ENCODE measurements around the gene WDR82. TPM values are rescaled to one million over a fixed set of nuclear protein-coding genes. Genes with fewer than 3 reads are reported as not detected.

The WDR82 gene
- total and polyA plus RNA-seq, 9 of the 15 experiments (the other 6 are each of a cell fraction or from before 2014, with no cell fraction given): 6.4 to 62.9 (median 37.1) TPM

- H4K20me1 ChIP-seq (replicated peaks; ENCODE audit: control insufficient read depth, insufficient read depth, low read length): no peaks in the 10 kb centered on the region
These were observed 55.9 kb downstream of the WDR82 start for GRCh38 chr3:52222319-52223221.

More at GRCh38 chr3:52222319-52223221, 55.9 kb downstream of the WDR82 start:
- WGBS (ENCODE audit: insufficient coverage, low coverage, missing lambda C conversion rate): 60% methylated on average over 31 of the region's 41 CpGs
- no peak overlapping the region for H3K27ac ChIP-seq (ENCODE audit: extremely low read depth, low read depth, low read length)
- BruUV-seq (replicated peaks): no TSS peak
- H3K4me2 ChIP-seq (ENCODE audit: insufficient read depth, low read length): no peak overlapping the region
- ATAC-seq (no peak), DNase-seq (ENCODE audit: extremely low read depth in 1 of 4, low spot score in 3 of 4) (no peak), FAIRE-seq (no peak)
- no peak overlapping the region for H3K4me3 ChIP-seq
- intact Hi-C loops (cut with micrococcal nuclease) (loop anchor here (5.0 kb wide), 3 partner anchors 165 to 225 kb away; partner anchors contain the start of gene SEMA3G), in situ Hi-C loops (cut with MboI) (no loop called here)
- no peaks in the 10 kb centered on the region for H3K36me3 ChIP-seq (ENCODE audit: control insufficient read depth, insufficient read depth, low read length)
- ChIA-PET POLR2A (interaction anchor here (0.6 to 1.1 kb wide), 3 partner anchors 24 to 216 kb away, joined by 3 read pairs; no protein-coding TSS in a partner anchor), CTCF (ENCODE audit: low intra/inter-chr PET ratio) (no interaction called here)
- H3K9me3 ChIP-seq (replicated peaks; ENCODE audit: control insufficient read depth, insufficient read depth, low read depth, low read length): no peaks in the 10 kb centered on the region
- no peaks in the 10 kb centered on the region for H3K79me2 ChIP-seq (ENCODE audit: control insufficient read depth, insufficient read depth, low read length)
- TF ChIP-seq, protein P1, sequence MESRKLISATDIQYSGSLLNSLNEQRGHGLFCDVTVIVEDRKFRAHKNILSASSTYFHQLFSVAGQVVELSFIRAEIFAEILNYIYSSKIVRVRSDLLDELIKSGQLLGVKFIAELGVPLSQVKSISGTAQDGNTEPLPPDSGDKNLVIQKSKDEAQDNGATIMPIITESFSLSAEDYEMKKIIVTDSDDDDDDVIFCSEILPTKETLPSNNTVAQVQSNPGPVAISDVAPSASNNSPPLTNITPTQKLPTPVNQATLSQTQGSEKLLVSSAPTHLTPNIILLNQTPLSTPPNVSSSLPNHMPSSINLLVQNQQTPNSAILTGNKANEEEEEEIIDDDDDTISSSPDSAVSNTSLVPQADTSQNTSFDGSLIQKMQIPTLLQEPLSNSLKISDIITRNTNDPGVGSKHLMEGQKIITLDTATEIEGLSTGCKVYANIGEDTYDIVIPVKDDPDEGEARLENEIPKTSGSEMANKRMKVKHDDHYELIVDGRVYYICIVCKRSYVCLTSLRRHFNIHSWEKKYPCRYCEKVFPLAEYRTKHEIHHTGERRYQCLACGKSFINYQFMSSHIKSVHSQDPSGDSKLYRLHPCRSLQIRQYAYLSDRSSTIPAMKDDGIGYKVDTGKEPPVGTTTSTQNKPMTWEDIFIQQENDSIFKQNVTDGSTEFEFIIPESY (CRISPR knock-in tag; IDR thresholded peaks at IDR 0.05): peak; percentile 51
- TF ChIP-seq ZNF239 (CRISPR knock-in tag; IDR thresholded peaks at IDR 0.05): no peak
- no peaks in the 10 kb centered on the region for H3K9me1 ChIP-seq (ENCODE audit: control insufficient read depth, insufficient read depth, low read length)
- peak overlapping the region in 1 of 2 experiments; percentile 35; a peak in 2 of 4 replicates for H3K9ac ChIP-seq (ENCODE audit: insufficient read depth in 1 of 2, low read depth in 2 of 2, low read length in 2 of 2)
- no peak overlapping the region for H2AFZ ChIP-seq (ENCODE audit: low read depth, low read length)
- H3K4me1 ChIP-seq (replicated peaks in 1 of 2; ENCODE audit: control insufficient read depth in 2 of 2, insufficient read depth in 2 of 2, low read length in 2 of 2): peaks cover 22 to 55% of the 10 kb centered on the region in 2 experiments
- H3K27me3 ChIP-seq (ENCODE audit: control insufficient read depth in 2 of 2, insufficient read depth in 2 of 2, low read length in 2 of 2): no peaks in the 10 kb centered on the region
